Measurements from ENCODE around the gene NLN. TPM values are rescaled to one million over a fixed set of nuclear protein-coding genes. Genes with fewer than 3 reads are reported as not detected.

Gene NLN
- total and polyA plus RNA-seq, 2 experiments from 2014 or later = 16.4 to 24.3 TPM

DNA sequence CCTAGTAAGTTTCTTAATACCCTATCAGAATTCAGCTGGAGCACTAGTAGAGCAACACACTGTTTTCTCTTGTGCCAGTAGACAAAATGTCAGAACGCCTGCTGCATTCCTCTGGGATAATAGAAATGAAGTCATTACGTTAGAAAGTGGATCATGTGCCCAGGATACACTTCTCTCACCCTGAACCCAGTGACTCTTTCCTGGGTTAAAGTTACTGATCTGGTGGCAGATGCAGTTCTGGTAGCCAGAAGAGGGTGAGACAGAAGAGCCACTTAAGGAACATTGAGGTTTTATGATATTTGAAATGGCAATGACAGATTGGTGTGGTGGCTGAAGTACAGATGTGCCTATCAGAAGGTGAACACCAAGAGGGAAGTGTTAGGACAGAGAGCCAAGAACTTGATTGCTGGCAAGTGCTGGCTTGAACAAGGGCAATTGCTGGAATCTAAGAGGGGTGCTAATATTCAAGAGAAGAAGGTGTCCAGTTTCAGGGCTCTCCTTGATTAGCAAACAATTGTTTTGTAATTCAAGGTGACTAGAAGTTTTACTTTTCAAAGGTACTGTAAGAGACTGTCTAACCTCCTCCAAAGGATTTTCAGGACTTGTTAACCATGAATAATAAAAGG lies 110.7 kb downstream of the NLN start:
- Histone ChIP-seq H4K20me1 (ENCODE audit: insufficient read depth, poor library complexity, severe bottlenecking) (no peaks in the 10 kb centered on the region), H3K9me3 (ENCODE audit: low read depth) (no peaks in the 10 kb centered on the region), H3K27me3 (no peaks in the 10 kb centered on the region), H3K4me1 (ENCODE audit: insufficient read depth) (peaks cover 10% of the 10 kb centered on the region), H3K4me3 (no peak overlapping the region), H3K9me2 (replicated peaks; ENCODE audit: insufficient read depth) (no peaks in the 10 kb centered on the region), H3K4me2 (no peak overlapping the region), H3K36me3 (replicated peaks; ENCODE audit: insufficient read depth, low read depth) (no peaks in the 10 kb centered on the region), H2AFZ (no peak overlapping the region), H3K79me2 (no peaks in the 10 kb centered on the region), H3K27ac (no peak overlapping the region)
- WGBS (ENCODE audit: low lambda C conversion rate, missing lambda C conversion rate) = 79% methylated on average over 2 of the region's 2 CpGs
- no peak for DNase-seq (ENCODE audit: low spot score)
- no peak for TF ChIP-seq EZH2phosphoT487 (IDR thresholded peaks at IDR 0.05; ENCODE audit: low read depth, severe bottlenecking, unreplicated experiment)
- TF ChIP-seq EZH2 (IDR thresholded peaks at IDR 0.05; ENCODE audit: borderline replicate concordance) = no peak

DNA sequence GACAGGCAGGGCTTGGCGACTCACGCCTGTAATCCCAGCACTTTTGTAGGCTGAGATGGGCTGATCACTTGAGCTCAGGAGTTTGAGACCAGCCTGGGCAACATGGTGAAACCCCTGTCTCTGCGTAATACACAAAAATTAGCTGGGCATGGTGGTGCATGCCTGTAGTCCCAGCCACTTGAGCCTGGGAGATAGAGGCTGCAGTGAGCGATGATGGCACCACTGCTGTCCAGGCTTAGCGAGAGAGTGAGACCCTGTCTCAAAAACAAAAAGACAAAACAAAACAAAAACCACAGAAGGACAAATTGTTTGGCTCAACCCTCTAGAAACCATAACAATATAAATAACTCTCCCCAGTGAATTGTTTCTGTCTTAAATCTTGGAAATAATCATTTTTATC lies 111.8 kb downstream of the NLN start:
- Histone ChIP-seq H4K20me1 (ENCODE audit: insufficient read depth, poor library complexity, severe bottlenecking) (no peaks in the 10 kb centered on the region), H3K27me3 (no peaks in the 10 kb centered on the region), H3K9me3 (ENCODE audit: low read depth) (no peaks in the 10 kb centered on the region), H3K9me2 (replicated peaks; ENCODE audit: insufficient read depth) (no peaks in the 10 kb centered on the region), H3K79me2 (no peaks in the 10 kb centered on the region), H3K4me3 (no peak overlapping the region), H3K27ac (no peak overlapping the region), H3K4me2 (no peak overlapping the region), H2AFZ (no peak overlapping the region), H3K36me3 (replicated peaks; ENCODE audit: insufficient read depth, low read depth) (no peaks in the 10 kb centered on the region), H3K4me1 (ENCODE audit: insufficient read depth) (peaks cover 6% of the 10 kb centered on the region)
- TF ChIP-seq EZH2 (IDR thresholded peaks at IDR 0.05; ENCODE audit: borderline replicate concordance) (no peak), EZH2phosphoT487 (IDR thresholded peaks at IDR 0.05; ENCODE audit: low read depth, severe bottlenecking, unreplicated experiment) (no peak)
- TF ChIP-seq, protein P1, sequence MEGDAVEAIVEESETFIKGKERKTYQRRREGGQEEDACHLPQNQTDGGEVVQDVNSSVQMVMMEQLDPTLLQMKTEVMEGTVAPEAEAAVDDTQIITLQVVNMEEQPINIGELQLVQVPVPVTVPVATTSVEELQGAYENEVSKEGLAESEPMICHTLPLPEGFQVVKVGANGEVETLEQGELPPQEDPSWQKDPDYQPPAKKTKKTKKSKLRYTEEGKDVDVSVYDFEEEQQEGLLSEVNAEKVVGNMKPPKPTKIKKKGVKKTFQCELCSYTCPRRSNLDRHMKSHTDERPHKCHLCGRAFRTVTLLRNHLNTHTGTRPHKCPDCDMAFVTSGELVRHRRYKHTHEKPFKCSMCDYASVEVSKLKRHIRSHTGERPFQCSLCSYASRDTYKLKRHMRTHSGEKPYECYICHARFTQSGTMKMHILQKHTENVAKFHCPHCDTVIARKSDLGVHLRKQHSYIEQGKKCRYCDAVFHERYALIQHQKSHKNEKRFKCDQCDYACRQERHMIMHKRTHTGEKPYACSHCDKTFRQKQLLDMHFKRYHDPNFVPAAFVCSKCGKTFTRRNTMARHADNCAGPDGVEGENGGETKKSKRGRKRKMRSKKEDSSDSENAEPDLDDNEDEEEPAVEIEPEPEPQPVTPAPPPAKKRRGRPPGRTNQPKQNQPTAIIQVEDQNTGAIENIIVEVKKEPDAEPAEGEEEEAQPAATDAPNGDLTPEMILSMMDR (IDR thresholded peaks at IDR 0.05; ENCODE audit: poor library complexity) = no peak
- DNase-seq (ENCODE audit: low spot score) = no peak
- WGBS (ENCODE audit: low lambda C conversion rate, missing lambda C conversion rate) = 90% methylated on average over 5 of the region's 5 CpGs

DNA sequence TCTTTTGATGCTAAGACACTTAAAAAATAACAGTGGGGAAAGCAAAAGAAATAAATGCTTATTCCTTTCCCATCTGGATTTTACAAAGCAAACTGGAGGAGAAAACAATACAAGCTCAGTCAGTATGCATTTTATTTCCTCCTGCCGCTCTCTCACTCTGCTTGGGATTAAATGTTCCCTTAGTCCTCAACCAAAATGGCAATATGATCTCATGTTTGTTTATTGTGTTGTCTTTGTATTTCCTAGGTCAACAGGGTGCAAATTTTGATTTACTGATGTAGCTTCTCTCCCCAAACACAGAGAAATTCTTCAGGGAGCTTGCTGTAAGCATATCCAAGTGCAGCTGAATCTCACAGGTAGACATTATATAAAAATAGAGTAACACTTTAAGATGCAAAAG lies 112.3 kb downstream of the NLN start:
- H3K79me2 ChIP-seq = no peaks in the 10 kb centered on the region
- H3K4me2 ChIP-seq = no peak overlapping the region
- H3K4me3 ChIP-seq = no peak overlapping the region
- TF ChIP-seq EZH2 (IDR thresholded peaks at IDR 0.05; ENCODE audit: borderline replicate concordance) = no peak
- TF ChIP-seq EZH2phosphoT487 (IDR thresholded peaks at IDR 0.05; ENCODE audit: low read depth, severe bottlenecking, unreplicated experiment) = no peak
- TF ChIP-seq, protein P1 (IDR thresholded peaks at IDR 0.05; ENCODE audit: poor library complexity) = no peak
- DNase-seq (ENCODE audit: low spot score) = no peak
- WGBS (ENCODE audit: low lambda C conversion rate, missing lambda C conversion rate) = 53% methylated on average over 1 of the region's 1 CpG
- H3K27ac ChIP-seq = no peak overlapping the region
- H3K9me2 ChIP-seq (replicated peaks; ENCODE audit: insufficient read depth) = no peaks in the 10 kb centered on the region
- peaks cover 6% of the 10 kb centered on the region for H3K4me1 ChIP-seq (ENCODE audit: insufficient read depth)
- H4K20me1 ChIP-seq (ENCODE audit: insufficient read depth, poor library complexity, severe bottlenecking) = no peaks in the 10 kb centered on the region
- no peak overlapping the region for H2AFZ ChIP-seq
- no peaks in the 10 kb centered on the region for H3K27me3 ChIP-seq
- H3K9me3 ChIP-seq (ENCODE audit: low read depth) = no peaks in the 10 kb centered on the region
- H3K36me3 ChIP-seq (replicated peaks; ENCODE audit: insufficient read depth, low read depth) = no peaks in the 10 kb centered on the region

DNA sequence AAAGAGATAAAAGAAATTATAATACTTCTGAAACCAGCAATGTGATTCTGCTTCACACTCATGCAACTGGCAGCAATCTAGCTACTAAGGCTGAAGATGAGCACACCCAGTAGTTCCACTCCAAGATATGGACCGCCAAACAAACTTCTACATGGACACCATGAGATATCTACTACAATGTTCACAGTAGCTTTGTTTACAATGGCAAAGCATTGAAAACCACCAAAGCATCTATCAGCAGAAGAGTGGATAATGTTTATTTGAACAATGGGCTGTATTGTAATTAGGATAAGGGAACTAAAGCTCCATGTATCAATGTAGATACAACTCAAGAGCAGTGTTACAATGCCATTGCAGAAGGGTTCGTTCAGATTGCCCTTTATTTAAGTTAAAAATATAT lies 113.2 kb downstream of the NLN start:
- Histone ChIP-seq H3K4me3 (no peak overlapping the region), H3K4me1 (ENCODE audit: insufficient read depth) (peaks cover 6% of the 10 kb centered on the region), H4K20me1 (ENCODE audit: insufficient read depth, poor library complexity, severe bottlenecking) (no peaks in the 10 kb centered on the region), H3K27ac (no peak overlapping the region), H3K4me2 (no peak overlapping the region), H3K36me3 (replicated peaks; ENCODE audit: insufficient read depth, low read depth) (no peaks in the 10 kb centered on the region), H3K9me2 (replicated peaks; ENCODE audit: insufficient read depth) (no peaks in the 10 kb centered on the region), H3K79me2 (no peaks in the 10 kb centered on the region), H3K27me3 (no peaks in the 10 kb centered on the region), H3K9me3 (ENCODE audit: low read depth) (no peaks in the 10 kb centered on the region), H2AFZ (no peak overlapping the region)
- WGBS (ENCODE audit: low lambda C conversion rate, missing lambda C conversion rate) = 72% methylated on average over 2 of the region's 2 CpGs
- TF ChIP-seq, protein P1 (IDR thresholded peaks at IDR 0.05; ENCODE audit: poor library complexity) = no peak
- no peak for TF ChIP-seq EZH2 (IDR thresholded peaks at IDR 0.05; ENCODE audit: borderline replicate concordance)
- TF ChIP-seq EZH2phosphoT487 (IDR thresholded peaks at IDR 0.05; ENCODE audit: low read depth, severe bottlenecking, unreplicated experiment) = no peak
- no peak for DNase-seq (ENCODE audit: low spot score)

Data from hepatocyte (in vitro differentiated cells).